ENCODE data around the gene RHOU. TPM values are rescaled to one million over a fixed set of nuclear protein-coding genes. Genes with fewer than 3 reads are reported as not detected.

The RHOU gene
- total and polyA plus RNA-seq, 2 of the 13 experiments (the other 11 are each of a cell fraction or from before 2014, with no cell fraction given), result 11.9 to 18.5 TPM

DNA sequence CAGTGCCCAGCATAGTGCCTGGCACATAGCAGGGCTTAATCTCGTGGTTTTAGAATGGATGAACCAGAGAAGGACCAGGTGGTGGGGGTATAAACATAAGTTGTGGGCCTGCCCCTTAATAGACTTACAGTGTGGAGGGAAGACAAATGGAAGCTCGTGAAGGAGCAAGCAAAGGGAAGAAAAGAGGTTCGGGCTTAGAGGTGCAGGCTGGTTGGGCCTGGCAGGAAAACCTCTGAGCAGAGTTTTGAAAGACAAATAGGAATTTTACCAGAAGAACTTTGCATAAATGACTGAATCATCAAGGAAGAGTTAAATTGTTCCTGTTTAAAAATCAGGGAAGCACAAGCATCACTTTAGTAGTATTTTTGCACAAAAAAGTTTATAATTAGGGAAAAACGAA lies 4.5 kb downstream of the RHOU start:
- peaks cover 44% of the 10 kb centered on the region for H3K4me1 ChIP-seq (ENCODE audit: insufficient read depth, low read length)
- BruUV-seq (replicated peaks), result no TSS peak
- 97% methylated on average over 4 of the region's 4 CpGs for WGBS (ENCODE audit: low lambda C conversion rate)
- peaks cover 21 to 43% of the 10 kb centered on the region in 2 experiments for H3K36me3 ChIP-seq (replicated peaks in 1 of 2; ENCODE audit: control insufficient read depth in 1 of 2, insufficient read depth in 2 of 2, low read length in 2 of 2)
- H3K4me3 ChIP-seq (replicated peaks in 1 of 3; ENCODE audit: insufficient read depth in 1 of 3, low read depth in 2 of 3, low read length in 3 of 3), result no peak overlapping the region
- POLR2A ChIA-PET, result interaction anchor here (1.1 kb wide), 1 partner anchor 121 kb away, joined by 3 read pairs; no protein-coding TSS in a partner anchor
- H3K9ac ChIP-seq (ENCODE audit: insufficient read depth, low read depth, low read length), result no peak overlapping the region
- in situ Hi-C loops (cut with HindIII; ENCODE audit: extremely low pct_ligation_motif_present, low pct_unique_long_range_greater_than_20kb), result loop anchor here (5.0 to 10.0 kb wide), 2 partner anchors 417 to 485 kb away; no protein-coding TSS in a partner anchor
- H2AFZ ChIP-seq (ENCODE audit: low read length), result no peak overlapping the region
- H3K27me3 ChIP-seq (ENCODE audit: control insufficient read depth in 1 of 2, insufficient read depth in 2 of 2, low read length in 2 of 2), result no peaks in the 10 kb centered on the region
- H3K9me3 ChIP-seq (ENCODE audit: low read length), result no peaks in the 10 kb centered on the region
- H4K20me1 ChIP-seq (ENCODE audit: insufficient read depth, low read length), result no peaks in the 10 kb centered on the region
- no peak for FAIRE-seq
- H3K79me2 ChIP-seq (ENCODE audit: insufficient read depth, low read length), result peaks cover 34% of the 10 kb centered on the region
- no peak overlapping the region for H3K27ac ChIP-seq (ENCODE audit: extremely low read length, insufficient read depth, low read length)
- no peak overlapping the region; the same call in 1 of the 2 replicates for H3K4me2 ChIP-seq (ENCODE audit: low read depth, low read length)
- no peak for DNase-seq (ENCODE audit: low spot score)
- CTCF ChIA-PET (ENCODE audit: low intra/inter-chr PET ratio, low total read pairs), result no interaction called here
- ATAC-seq, result no peak
- intact Hi-C loops (cut with micrococcal nuclease; ENCODE audit: unreplicated experiment), result loop anchor here (5.0 to 10.0 kb wide), 2 partner anchors 225 to 322 kb away; no protein-coding TSS in a partner anchor
- no peak for TF ChIP-seq SMC3 (IDR thresholded peaks at IDR 0.05; ENCODE audit: low read length)
- TF ChIP-seq ZKSCAN1 (IDR thresholded peaks at IDR 0.05; ENCODE audit: low read length), result no peak
- TF ChIP-seq, protein P1, sequence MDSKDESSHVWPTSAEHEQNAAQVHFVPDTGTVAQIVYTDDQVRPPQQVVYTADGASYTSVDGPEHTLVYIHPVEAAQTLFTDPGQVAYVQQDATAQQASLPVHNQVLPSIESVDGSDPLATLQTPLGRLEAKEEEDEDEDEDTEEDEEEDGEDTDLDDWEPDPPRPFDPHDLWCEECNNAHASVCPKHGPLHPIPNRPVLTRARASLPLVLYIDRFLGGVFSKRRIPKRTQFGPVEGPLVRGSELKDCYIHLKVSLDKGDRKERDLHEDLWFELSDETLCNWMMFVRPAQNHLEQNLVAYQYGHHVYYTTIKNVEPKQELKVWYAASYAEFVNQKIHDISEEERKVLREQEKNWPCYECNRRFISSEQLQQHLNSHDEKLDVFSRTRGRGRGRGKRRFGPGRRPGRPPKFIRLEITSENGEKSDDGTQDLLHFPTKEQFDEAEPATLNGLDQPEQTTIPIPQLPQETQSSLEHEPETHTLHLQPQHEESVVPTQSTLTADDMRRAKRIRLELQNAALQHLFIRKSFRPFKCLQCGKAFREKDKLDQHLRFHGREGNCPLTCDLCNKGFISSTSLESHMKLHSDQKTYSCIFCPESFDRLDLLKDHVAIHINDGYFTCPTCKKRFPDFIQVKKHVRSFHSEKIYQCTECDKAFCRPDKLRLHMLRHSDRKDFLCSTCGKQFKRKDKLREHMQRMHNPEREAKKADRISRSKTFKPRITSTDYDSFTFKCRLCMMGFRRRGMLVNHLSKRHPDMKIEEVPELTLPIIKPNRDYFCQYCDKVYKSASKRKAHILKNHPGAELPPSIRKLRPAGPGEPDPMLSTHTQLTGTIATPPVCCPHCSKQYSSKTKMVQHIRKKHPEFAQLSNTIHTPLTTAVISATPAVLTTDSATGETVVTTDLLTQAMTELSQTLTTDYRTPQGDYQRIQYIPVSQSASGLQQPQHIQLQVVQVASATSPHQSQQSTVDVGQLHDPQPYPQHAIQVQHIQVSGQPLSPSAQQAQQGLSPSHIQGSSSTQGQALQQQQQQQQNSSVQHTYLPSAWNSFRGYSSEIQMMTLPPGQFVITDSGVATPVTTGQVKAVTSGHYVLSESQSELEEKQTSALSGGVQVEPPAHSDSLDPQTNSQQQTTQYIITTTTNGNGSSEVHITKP (CRISPR knock-in tag; IDR thresholded peaks at IDR 0.05; ENCODE audit: low read depth), result no peak
- TF ChIP-seq, protein P2, sequence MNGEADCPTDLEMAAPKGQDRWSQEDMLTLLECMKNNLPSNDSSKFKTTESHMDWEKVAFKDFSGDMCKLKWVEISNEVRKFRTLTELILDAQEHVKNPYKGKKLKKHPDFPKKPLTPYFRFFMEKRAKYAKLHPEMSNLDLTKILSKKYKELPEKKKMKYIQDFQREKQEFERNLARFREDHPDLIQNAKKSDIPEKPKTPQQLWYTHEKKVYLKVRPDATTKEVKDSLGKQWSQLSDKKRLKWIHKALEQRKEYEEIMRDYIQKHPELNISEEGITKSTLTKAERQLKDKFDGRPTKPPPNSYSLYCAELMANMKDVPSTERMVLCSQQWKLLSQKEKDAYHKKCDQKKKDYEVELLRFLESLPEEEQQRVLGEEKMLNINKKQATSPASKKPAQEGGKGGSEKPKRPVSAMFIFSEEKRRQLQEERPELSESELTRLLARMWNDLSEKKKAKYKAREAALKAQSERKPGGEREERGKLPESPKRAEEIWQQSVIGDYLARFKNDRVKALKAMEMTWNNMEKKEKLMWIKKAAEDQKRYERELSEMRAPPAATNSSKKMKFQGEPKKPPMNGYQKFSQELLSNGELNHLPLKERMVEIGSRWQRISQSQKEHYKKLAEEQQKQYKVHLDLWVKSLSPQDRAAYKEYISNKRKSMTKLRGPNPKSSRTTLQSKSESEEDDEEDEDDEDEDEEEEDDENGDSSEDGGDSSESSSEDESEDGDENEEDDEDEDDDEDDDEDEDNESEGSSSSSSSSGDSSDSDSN (CRISPR knock-in tag; IDR thresholded peaks at IDR 0.05), result no peak
- no peak for TF ChIP-seq MATR3 (CRISPR knock-in tag; IDR thresholded peaks at IDR 0.05)
- TF ChIP-seq, protein P3, sequence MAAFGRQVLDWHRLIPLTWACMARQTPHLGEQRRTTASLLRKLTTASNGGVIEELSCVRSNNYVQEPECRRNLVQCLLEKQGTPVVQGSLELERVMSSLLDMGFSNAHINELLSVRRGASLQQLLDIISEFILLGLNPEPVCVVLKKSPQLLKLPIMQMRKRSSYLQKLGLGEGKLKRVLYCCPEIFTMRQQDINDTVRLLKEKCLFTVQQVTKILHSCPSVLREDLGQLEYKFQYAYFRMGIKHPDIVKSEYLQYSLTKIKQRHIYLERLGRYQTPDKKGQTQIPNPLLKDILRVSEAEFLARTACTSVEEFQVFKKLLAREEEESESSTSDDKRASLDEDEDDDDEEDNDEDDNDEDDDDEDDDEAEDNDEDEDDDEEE (CRISPR knock-in tag; IDR thresholded peaks at IDR 0.05), result no peak
- TF ChIP-seq ZSCAN12 (CRISPR knock-in tag; IDR thresholded peaks at IDR 0.05), result no peak
- no peak for TF ChIP-seq ZNF891 (CRISPR knock-in tag; IDR thresholded peaks at IDR 0.05)
- TF ChIP-seq, protein P4, sequence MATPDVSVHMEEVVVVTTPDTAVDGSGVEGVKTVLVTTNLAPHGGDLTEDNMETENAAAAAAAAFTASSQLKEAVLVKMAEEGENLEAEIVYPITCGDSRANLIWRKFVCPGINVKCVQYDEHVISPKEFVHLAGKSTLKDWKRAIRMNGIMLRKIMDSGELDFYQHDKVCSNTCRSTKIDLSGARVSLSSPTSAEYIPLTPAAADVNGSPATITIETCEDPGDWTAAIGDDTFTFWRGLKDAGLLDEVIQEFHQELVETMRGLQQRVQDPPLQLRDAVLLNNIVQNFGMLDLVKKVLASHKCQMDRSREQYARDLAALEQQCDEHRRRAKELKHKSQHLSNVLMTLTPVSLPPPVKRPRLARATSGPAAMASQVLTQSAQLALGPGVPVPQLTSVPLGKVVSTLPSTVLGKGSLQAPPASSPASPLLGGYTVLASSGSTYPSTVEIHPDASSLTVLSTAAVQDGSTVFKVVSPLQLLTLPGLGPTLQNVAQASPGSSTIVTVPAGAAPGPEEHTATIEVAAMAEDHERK (CRISPR knock-in tag; IDR thresholded peaks at IDR 0.05; ENCODE audit: low read depth), result no peak
- TF ChIP-seq, protein P5, sequence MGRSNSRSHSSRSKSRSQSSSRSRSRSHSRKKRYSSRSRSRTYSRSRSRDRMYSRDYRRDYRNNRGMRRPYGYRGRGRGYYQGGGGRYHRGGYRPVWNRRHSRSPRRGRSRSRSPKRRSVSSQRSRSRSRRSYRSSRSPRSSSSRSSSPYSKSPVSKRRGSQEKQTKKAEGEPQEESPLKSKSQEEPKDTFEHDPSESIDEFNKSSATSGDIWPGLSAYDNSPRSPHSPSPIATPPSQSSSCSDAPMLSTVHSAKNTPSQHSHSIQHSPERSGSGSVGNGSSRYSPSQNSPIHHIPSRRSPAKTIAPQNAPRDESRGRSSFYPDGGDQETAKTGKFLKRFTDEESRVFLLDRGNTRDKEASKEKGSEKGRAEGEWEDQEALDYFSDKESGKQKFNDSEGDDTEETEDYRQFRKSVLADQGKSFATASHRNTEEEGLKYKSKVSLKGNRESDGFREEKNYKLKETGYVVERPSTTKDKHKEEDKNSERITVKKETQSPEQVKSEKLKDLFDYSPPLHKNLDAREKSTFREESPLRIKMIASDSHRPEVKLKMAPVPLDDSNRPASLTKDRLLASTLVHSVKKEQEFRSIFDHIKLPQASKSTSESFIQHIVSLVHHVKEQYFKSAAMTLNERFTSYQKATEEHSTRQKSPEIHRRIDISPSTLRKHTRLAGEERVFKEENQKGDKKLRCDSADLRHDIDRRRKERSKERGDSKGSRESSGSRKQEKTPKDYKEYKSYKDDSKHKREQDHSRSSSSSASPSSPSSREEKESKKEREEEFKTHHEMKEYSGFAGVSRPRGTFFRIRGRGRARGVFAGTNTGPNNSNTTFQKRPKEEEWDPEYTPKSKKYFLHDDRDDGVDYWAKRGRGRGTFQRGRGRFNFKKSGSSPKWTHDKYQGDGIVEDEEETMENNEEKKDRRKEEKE (IDR thresholded peaks at IDR 0.05), result no peak
- TF ChIP-seq ZNF235 (CRISPR knock-in tag; IDR thresholded peaks at IDR 0.05; ENCODE audit: borderline replicate concordance), result no peak
- no peak for TF ChIP-seq ATAD3A (CRISPR knock-in tag; IDR thresholded peaks at IDR 0.05)
- no peak for TF ChIP-seq KDM5B (CRISPR knock-in tag; IDR thresholded peaks at IDR 0.05; ENCODE audit: borderline replicate concordance)

Data from HepG2 (cell line).